PC-9 (cell line): Measurements from ENCODE around the gene UNC93A. TPM values are rescaled to one million over a fixed set of nuclear protein-coding genes. Genes with fewer than 3 reads are reported as not detected.

Source experiments
- BruUV-seq: library from RNA; stranded (reverse); fragments of 400-500 nt; replicated peaks from 2 replicates; lab custom pipeline; 2021; lab: Mats Ljungman, UMichigan
- CTCF ChIA-PET: fragments of 300-600 bp; sonication (Branson Sonifier 250); formaldehyde crosslinking; loops from one replicate; lab custom pipeline; 2022; ENCODE audit warnings: antibody characterized with exemption; lab: Charles Lee
- POLR2A ChIA-PET: fragments of 300-600 bp; sonication (Branson Sonifier 250); formaldehyde crosslinking; loops from one replicate; lab custom pipeline; 2022; ENCODE audit warnings: antibody characterized with exemption; ENCODE audit not compliant: unreplicated experiment; lab: Charles Lee
- DNase-seq, 2 experiments: peaks; one replicate each; pipeline versions ENCODE4 v3.0.0 to v3.0.0-alpha.2; 2015 to 2022; ENCODE audit warnings: mixed read lengths in 1 of 2
- H2AFZ ChIP-seq: fragments of 200-600 bp; sonication (generic); 2 replicates; pipeline ENCODE4 v1.8.1; 2017; ENCODE audit warnings: antibody characterized with exemption
- H3F3A ChIP-seq: fragments of 200-600 bp; sonication (generic); 2 replicates; pipeline ENCODE4 v1.8.1; 2017; ENCODE audit warnings: antibody characterized with exemption, mild to moderate bottlenecking, low read depth; ENCODE audit not compliant: insufficient read depth
- H3K27ac ChIP-seq: fragments of 200-600 bp; sonication (generic); 2 replicates; pipeline ENCODE4 v1.6.1; 2016; ENCODE audit warnings: mixed run types
- H3K27me3 ChIP-seq: fragments of 200-600 bp; sonication (generic); 2 replicates; pipeline ENCODE4 v1.6.1; 2016; ENCODE audit warnings: low read depth, mixed run types; ENCODE audit not compliant: insufficient read depth
- H3K36me3 ChIP-seq: fragments of 200-600 bp; sonication (generic); 2 replicates; pipeline ENCODE4 v1.6.1; 2016; ENCODE audit warnings: low read depth, mixed run types
- H3K4me1 ChIP-seq: fragments of 200-600 bp; sonication (generic); replicated peaks from 2 replicates; pipeline ENCODE4 v1.6.1; 2016; ENCODE audit warnings: mixed run types; ENCODE audit not compliant: insufficient read depth
- H3K4me2 ChIP-seq: fragments of 200-600 bp; sonication (generic); 2 replicates; pipeline ENCODE4 v1.6.1; 2017; ENCODE audit warnings: mixed run types
- H3K4me3 ChIP-seq: fragments of 200-600 bp; sonication (generic); 2 replicates; pipeline ENCODE4 v1.6.1; 2016; ENCODE audit warnings: mixed run types
- H3K79me2 ChIP-seq: fragments of 200-600 bp; sonication (generic); 2 replicates; pipeline ENCODE4 v1.6.1; 2017; ENCODE audit warnings: low read depth, mixed run types
- H3K9me2 ChIP-seq: fragments of 200-600 bp; sonication (generic); 2 replicates; pipeline ENCODE4 v1.8.1; 2017; ENCODE audit warnings: mild to moderate bottlenecking; ENCODE audit not compliant: insufficient read depth
- H3K9me3 ChIP-seq: fragments of 200-600 bp; sonication (generic); 2 replicates; pipeline ENCODE4 v1.8.1; 2016; ENCODE audit warnings: low read depth; ENCODE audit not compliant: insufficient read depth
- H4K20me1 ChIP-seq: fragments of 200-600 bp; sonication (generic); 2 replicates; pipeline ENCODE4 v1.8.1; 2017; ENCODE audit not compliant: insufficient read depth
- CTCF ChIP-seq: fragments of 200-600 bp; sonication (generic); conservative IDR thresholded peaks from 2 replicates; pipeline ENCODE4 v1.6.1; 2017; ENCODE audit warnings: mixed run types, antibody characterized with exemption, mild to moderate bottlenecking, moderate library complexity
- EZH2 ChIP-seq: fragments of 200-600 bp; sonication (generic); IDR thresholded peaks from 2 replicates; pipeline ENCODE4 v1.8.0; 2017; ENCODE audit warnings: antibody characterized with exemption, low read depth
- intact Hi-C: fragments of 100-400 bp; cut with micrococcal nuclease; formaldehyde crosslinking; loops from one replicate; pipeline ENCODE4 v1.10.0; 2022; ENCODE audit not compliant: unreplicated experiment
- total RNA-seq: library from RNA; stranded (reverse); gene quantifications from 2 replicates; pipeline ENCODE4 v1.2.3, GENCODE V29; 2021

UNC93A gene
- total RNA-seq, 1 experiment from 2014 or later = not detected

- ChIA-PET CTCF (no interaction called here), POLR2A (no interaction called here)
- no peaks in the 10 kb centered on the region for H3F3A ChIP-seq
- DNase-seq = no peak
- H3K27ac ChIP-seq = no peak overlapping the region
- TF ChIP-seq CTCF = no peak
- no peak for TF ChIP-seq EZH2
- no peak overlapping the region for H3K4me3 ChIP-seq
- H3K4me1 ChIP-seq = no peaks in the 10 kb centered on the region
- H3K36me3 ChIP-seq = no peaks in the 10 kb centered on the region
- H3K9me2 ChIP-seq = no peaks in the 10 kb centered on the region
- no peaks in the 10 kb centered on the region for H3K9me3 ChIP-seq
- no peak overlapping the region for H3K4me2 ChIP-seq
- H3K79me2 ChIP-seq = no peaks in the 10 kb centered on the region
- no peak overlapping the region for H2AFZ ChIP-seq
- no TSS peak for BruUV-seq
- no peaks in the 10 kb centered on the region for H4K20me1 ChIP-seq
- peaks cover 65% of the 10 kb centered on the region for H3K27me3 ChIP-seq
- intact Hi-C loops = no loop called here
Measured at GRCh38 chr6:167323111-167323510, 32.0 kb downstream of the UNC93A start.

- H3K27me3 ChIP-seq = peaks cover 75% of the 10 kb centered on the region
- no peaks in the 10 kb centered on the region for H3K79me2 ChIP-seq
- H3K4me3 ChIP-seq = no peak overlapping the region
- no peak overlapping the region for H3K4me2 ChIP-seq
- H3K27ac ChIP-seq = no peak overlapping the region
- intact Hi-C loops = no loop called here
- no peaks in the 10 kb centered on the region for H3K9me3 ChIP-seq
- ChIA-PET CTCF (no interaction called here), POLR2A (no interaction called here)
- no peaks in the 10 kb centered on the region for H3F3A ChIP-seq
- H2AFZ ChIP-seq = no peak overlapping the region
- H3K9me2 ChIP-seq = no peaks in the 10 kb centered on the region
- no TSS peak for BruUV-seq
- no peaks in the 10 kb centered on the region for H4K20me1 ChIP-seq
- no peak for TF ChIP-seq EZH2
- TF ChIP-seq CTCF = no peak
- no peaks in the 10 kb centered on the region for H3K4me1 ChIP-seq
- DNase-seq = no peak
- no peaks in the 10 kb centered on the region for H3K36me3 ChIP-seq
Measured at GRCh38 chr6:167324111-167324510, 33.0 kb downstream of the UNC93A start.

GRCh38 chr6:167325766-167326165 is 34.7 kb downstream of the UNC93A start:
- H3F3A ChIP-seq = no peaks in the 10 kb centered on the region
- H3K9me3 ChIP-seq = no peaks in the 10 kb centered on the region
- no peaks in the 10 kb centered on the region for H3K36me3 ChIP-seq
- H3K79me2 ChIP-seq = no peaks in the 10 kb centered on the region
- ChIA-PET CTCF (no interaction called here), POLR2A (no interaction called here)
- no peak overlapping the region for H3K4me2 ChIP-seq
- BruUV-seq = no TSS peak
- no peaks in the 10 kb centered on the region for H3K4me1 ChIP-seq
- no peaks in the 10 kb centered on the region for H3K9me2 ChIP-seq
- H4K20me1 ChIP-seq = no peaks in the 10 kb centered on the region
- intact Hi-C loops = no loop called here
- peaks cover 92% of the 10 kb centered on the region for H3K27me3 ChIP-seq
- DNase-seq = no peak
- no peak overlapping the region for H3K4me3 ChIP-seq
- no peak overlapping the region for H2AFZ ChIP-seq
- no peak overlapping the region for H3K27ac ChIP-seq
- TF ChIP-seq CTCF = no peak
- TF ChIP-seq EZH2 = no peak
